ENCODE measurements around the gene POU2F1. TPM values are rescaled to one million over a fixed set of nuclear protein-coding genes. Genes with fewer than 3 reads are reported as not detected.

Gene POU2F1
- total RNA-seq, 2 donors from 2014 or later = 7.7 to 10.9 TPM

DNA sequence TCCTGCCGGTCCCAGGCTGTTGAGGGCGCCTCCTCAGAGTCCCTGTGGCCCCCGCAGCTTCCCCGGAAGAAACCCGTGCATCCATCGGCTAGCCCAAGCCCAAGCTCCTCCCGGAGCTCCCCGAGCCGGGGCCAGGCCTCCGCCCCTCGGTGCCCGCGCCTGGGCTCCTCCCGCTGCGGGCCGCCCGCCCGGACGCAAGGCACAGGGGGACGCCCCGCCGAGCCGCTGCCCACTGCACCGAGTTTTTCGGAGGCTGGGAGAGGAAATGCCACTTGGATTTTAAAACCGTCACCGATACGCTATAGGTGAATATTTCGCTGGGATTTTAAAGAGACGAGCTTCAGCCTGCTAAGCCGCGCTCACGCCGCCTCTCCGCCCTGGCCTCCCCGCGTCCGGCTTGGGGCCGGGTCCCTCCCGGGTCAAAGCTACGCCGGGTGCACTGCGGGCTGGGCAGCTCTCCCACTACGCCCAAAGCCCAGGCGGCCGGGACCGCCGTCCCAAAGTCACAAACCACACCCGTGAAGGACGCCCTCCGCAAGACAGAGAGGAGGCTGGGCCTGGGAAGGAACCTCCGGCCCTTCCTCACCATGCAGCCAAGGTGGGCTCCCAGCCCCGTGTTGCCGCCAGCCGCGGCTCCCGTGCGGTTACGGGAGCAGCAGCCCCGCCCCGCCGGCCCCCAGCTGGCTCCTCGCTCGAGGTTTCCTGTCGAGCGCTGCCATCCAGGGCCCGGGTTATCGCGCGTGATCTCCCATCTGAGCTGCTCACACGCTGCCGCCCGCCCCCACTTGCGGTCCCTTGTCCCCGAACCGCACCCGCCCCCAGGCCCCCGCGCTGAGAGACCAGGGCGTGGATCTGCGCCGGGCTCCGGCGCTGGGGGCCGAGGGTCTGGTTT is 234.5 kb downstream of the POU2F1 start:
- no peaks in the 10 kb centered on the region for H3K4me1 ChIP-seq
- peak overlapping the region; percentile 57 to 62 for H3K4me3 ChIP-seq
- H3K27ac ChIP-seq = peak overlapping the region; percentile 85 to 94
- peak; percentile 65 for DNase-seq (ENCODE audit: low spot score)
- H3K27me3 ChIP-seq = no peaks in the 10 kb centered on the region
- H3K36me3 ChIP-seq = no peaks in the 10 kb centered on the region
- TF ChIP-seq, protein P1, sequence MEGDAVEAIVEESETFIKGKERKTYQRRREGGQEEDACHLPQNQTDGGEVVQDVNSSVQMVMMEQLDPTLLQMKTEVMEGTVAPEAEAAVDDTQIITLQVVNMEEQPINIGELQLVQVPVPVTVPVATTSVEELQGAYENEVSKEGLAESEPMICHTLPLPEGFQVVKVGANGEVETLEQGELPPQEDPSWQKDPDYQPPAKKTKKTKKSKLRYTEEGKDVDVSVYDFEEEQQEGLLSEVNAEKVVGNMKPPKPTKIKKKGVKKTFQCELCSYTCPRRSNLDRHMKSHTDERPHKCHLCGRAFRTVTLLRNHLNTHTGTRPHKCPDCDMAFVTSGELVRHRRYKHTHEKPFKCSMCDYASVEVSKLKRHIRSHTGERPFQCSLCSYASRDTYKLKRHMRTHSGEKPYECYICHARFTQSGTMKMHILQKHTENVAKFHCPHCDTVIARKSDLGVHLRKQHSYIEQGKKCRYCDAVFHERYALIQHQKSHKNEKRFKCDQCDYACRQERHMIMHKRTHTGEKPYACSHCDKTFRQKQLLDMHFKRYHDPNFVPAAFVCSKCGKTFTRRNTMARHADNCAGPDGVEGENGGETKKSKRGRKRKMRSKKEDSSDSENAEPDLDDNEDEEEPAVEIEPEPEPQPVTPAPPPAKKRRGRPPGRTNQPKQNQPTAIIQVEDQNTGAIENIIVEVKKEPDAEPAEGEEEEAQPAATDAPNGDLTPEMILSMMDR (IDR thresholded peaks at IDR 0.05) = no peak
- H3K9me3 ChIP-seq = no peaks in the 10 kb centered on the region

DNA sequence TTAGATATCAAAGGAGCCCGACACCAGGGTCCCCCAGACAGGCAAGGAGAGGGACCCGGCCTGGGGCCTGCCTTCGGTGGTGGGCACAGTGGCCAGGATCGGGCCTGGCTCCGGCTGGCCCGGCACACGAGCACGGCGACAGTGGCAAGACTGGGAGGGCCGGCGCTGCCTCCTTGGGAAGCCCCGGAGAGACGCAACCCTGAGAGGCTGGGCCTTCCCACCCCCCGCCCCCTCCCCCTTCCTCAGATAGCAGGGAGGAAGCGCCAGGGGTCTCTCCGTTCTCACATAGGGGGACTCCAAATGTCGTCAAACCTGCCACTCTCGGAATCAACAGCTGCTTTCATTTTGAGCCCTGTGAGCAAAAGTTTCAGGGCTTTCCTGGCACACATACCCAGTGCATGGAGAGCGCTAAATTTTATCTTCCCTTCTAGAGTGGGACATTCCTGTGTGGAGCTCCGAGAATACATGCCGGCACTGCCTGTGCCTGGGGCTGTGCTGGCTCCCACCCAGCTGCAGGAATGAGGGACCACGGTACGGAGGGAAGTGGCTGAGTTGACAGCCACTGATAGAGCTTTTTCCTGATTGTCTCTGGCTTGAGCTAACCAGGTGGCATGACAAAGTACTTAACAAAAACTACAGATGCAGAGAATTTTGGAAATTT is 235.2 kb downstream of the POU2F1 start:
- Histone ChIP-seq H3K27me3 (no peaks in the 10 kb centered on the region), H3K4me1 (no peaks in the 10 kb centered on the region), H3K9me3 (no peaks in the 10 kb centered on the region), H3K4me3 (peak overlapping the region; percentile 57 to 62), H3K36me3 (no peaks in the 10 kb centered on the region), H3K27ac (peak overlapping the region; percentile 85 to 94)
- TF ChIP-seq, protein P1 (IDR thresholded peaks at IDR 0.05) = no peak
- DNase-seq (ENCODE audit: low spot score) = no peak

DNA sequence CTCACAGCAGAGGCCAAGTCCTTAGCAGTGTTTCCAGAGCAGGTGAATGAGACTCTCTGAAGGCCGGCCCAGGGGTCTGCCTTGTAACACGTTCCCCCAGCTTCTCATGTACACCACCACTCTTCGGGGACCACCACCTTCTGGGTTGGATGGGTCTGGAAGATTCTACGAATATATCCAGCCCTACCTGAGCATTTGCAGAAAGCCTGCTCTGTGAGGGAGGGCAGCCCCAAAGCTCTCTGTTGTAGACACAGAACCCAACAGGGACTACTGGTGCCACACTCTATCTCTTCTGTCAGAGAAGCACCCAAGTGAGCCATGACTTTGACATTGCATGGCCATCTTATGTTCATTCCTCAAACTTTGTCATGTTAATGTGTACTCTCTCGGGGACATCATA is 235.8 kb downstream of the POU2F1 start:
- DNase-seq (ENCODE audit: low spot score) = no peak
- peak overlapping the region; percentile 85 to 94 for H3K27ac ChIP-seq
- no peaks in the 10 kb centered on the region for H3K36me3 ChIP-seq
- TF ChIP-seq, protein P1 (IDR thresholded peaks at IDR 0.05) = no peak
- no peaks in the 10 kb centered on the region for H3K27me3 ChIP-seq
- no peaks in the 10 kb centered on the region for H3K9me3 ChIP-seq
- H3K4me1 ChIP-seq = no peaks in the 10 kb centered on the region
- no peak overlapping the region for H3K4me3 ChIP-seq

DNA sequence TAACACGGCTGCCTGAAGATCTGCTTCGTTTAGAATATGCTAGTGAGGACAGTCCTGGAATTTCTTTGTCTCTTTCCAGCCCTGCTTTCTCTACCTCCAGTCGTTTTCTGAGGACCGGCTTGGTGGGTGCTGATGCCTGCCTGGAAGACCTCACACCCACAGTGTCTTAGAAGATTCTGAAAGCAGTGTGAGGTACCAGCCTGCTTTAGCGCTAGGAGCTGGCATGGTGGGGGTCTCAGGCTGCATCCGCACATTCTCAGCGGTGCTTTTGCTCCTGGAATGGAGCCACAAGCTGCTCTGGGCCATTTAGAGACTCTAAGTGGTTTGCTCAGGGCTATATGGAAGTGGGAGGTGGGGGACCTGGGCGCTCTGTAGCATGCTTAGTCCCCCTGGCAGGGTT is 236.2 kb downstream of the POU2F1 start:
- no peak overlapping the region for H3K4me3 ChIP-seq
- H3K27ac ChIP-seq = peak overlapping the region in 1 of 2 donors; percentile 94
- no peaks in the 10 kb centered on the region for H3K4me1 ChIP-seq
- TF ChIP-seq, protein P1 (IDR thresholded peaks at IDR 0.05) = no peak
- no peaks in the 10 kb centered on the region for H3K27me3 ChIP-seq
- no peaks in the 10 kb centered on the region for H3K9me3 ChIP-seq
- DNase-seq (ENCODE audit: low spot score) = no peak
- H3K36me3 ChIP-seq = no peaks in the 10 kb centered on the region

DNA sequence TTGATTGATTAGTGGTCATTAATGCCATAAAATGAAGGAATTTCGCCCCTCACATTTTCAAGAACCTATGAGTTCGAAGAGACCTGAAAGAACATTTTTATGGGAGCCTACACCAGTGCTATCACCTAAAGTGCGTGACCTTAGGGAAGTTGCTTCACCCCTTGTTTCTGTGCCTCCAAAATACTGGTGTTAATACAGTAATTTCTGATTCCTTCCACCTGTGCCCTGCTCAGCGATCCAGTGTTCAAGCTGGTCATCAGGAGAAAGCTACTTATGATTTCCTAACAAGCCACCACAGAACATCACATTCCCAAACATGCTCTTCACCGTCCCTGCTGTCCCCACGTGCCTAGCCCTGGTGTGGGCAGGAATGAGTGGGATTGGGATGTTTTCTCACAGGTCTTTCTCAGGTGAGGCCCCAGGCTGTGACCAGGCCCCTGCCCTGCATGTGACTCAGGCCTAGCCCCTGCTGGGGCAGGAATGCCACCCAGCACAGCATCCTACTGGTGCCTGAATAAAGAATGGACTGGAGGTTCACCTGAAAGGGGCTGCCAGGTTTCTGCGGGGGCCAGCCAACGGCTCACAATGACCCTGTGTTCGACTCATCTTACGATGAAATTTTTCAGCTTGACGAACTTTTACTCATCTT is 237.4 kb downstream of the POU2F1 start:
- Histone ChIP-seq H3K36me3 (no peaks in the 10 kb centered on the region), H3K9me3 (no peaks in the 10 kb centered on the region), H3K27ac (no peak overlapping the region), H3K4me3 (no peak overlapping the region), H3K4me1 (no peaks in the 10 kb centered on the region), H3K27me3 (no peaks in the 10 kb centered on the region)
- no peak for DNase-seq (ENCODE audit: low spot score)
- TF ChIP-seq, protein P1 (IDR thresholded peaks at IDR 0.05) = no peak
